Mammary epithelial cell (primary cell): ENCODE results near the gene SH3BP1.

Source experiments
- EZH2 ChIP-seq: IDR thresholded peaks from 2 replicates; pipeline ENCODE4 v1.6.1; 2012; ENCODE audit warnings: low read length, inconsistent platforms, borderline replicate concordance
- TF ChIP-seq, protein P1 (sequence below), 2 donors: IDR thresholded peaks in 1 of 2; conservative IDR thresholded peaks in 1 of 2; 2 replicates each; pipeline ENCODE4 v1.5.1; 2011 to 2012; ENCODE audit warnings: inconsistent platforms in 2 of 2, low read length in 2 of 2, mild to moderate bottlenecking in 2 of 2, control low read depth in 1 of 2, low read depth in 1 of 2; ENCODE audit not compliant: insufficient read depth in 1 of 2; ENCODE audit errors: extremely low read depth in 1 of 2

DNA sequence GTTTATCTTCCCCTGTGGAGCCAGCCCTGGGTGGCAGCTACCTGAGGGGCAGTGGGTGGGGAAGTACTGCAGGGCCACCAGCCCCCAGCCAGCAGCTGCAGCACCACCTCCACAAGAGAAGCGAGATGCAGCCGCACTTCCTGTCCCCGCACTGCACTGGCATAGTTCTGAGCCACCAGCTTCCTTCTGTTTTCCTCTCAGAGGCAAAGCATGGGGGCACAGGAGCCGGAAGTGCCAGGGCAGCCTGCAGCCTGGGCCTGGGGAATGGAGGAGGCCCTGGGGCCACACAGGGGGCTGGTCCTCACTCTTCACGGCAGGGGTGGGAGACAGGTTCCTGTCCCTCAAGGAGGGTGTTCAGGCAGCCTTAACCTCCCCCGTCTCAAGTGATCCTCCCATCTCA is 11.9 kb upstream of the SH3BP1 start:
- TF ChIP-seq, protein P1, sequence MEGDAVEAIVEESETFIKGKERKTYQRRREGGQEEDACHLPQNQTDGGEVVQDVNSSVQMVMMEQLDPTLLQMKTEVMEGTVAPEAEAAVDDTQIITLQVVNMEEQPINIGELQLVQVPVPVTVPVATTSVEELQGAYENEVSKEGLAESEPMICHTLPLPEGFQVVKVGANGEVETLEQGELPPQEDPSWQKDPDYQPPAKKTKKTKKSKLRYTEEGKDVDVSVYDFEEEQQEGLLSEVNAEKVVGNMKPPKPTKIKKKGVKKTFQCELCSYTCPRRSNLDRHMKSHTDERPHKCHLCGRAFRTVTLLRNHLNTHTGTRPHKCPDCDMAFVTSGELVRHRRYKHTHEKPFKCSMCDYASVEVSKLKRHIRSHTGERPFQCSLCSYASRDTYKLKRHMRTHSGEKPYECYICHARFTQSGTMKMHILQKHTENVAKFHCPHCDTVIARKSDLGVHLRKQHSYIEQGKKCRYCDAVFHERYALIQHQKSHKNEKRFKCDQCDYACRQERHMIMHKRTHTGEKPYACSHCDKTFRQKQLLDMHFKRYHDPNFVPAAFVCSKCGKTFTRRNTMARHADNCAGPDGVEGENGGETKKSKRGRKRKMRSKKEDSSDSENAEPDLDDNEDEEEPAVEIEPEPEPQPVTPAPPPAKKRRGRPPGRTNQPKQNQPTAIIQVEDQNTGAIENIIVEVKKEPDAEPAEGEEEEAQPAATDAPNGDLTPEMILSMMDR (conservative IDR thresholded peaks at IDR 0.05 in 1 of 2, IDR thresholded peaks at IDR 0.05 in 1 of 2; ENCODE audit: extremely low read depth in 1 of 2, insufficient read depth in 1 of 2, low read depth in 1 of 2, low read length in 2 of 2): no peak
- TF ChIP-seq EZH2: no peak
